ENCODE measurements around the gene TRIM3. TPM values are rescaled to one million over a fixed set of nuclear protein-coding genes. Genes with fewer than 3 reads are reported as not detected.

The TRIM3 gene
- total and polyA plus RNA-seq, 2 of the 8 experiments (the other 6 are each of a cell fraction or from before 2014, with no cell fraction given), result 10.7 to 14.3 TPM

DNA sequence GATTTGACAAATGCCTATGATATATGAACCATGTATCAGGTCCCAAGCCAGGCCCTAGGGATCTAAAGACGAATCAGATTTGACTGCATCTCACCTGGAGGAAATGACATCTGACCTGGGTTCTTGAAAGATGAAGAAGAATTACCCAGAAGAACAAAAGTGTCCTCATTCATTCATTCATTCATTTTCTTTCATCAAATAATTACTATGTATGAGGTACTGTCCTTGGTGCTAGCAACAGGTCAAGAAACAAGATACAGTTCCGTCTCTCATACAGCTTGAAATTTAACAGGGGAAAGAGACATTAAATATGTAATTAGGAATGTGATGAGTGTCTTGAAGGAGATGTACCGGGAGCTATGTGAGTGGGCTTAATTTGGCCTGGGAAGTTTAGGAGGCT lies 53.1 kb downstream of the TRIM3 start:
- FAIRE-seq (no peak), DNase-seq (ENCODE audit: low read depth in 1 of 2, low spot score in 2 of 2) (no peak)
- no peaks in the 10 kb centered on the region for H4K20me1 ChIP-seq (replicated peaks in 1 of 2; ENCODE audit: control insufficient read depth in 1 of 2, insufficient read depth in 2 of 2, low read length in 2 of 2)
- no peak overlapping the region for H2AK5ac ChIP-seq (ENCODE audit: low read depth, low read length)
- no peaks in the 10 kb centered on the region for H3K9me3 ChIP-seq (ENCODE audit: insufficient read depth in 2 of 2, low read depth in 1 of 2, low read length in 1 of 2)
- no peaks in the 10 kb centered on the region for H3K36me3 ChIP-seq (ENCODE audit: control insufficient read depth in 2 of 4, insufficient read depth in 4 of 4, low read length in 3 of 4)
- no peak overlapping the region for H3K18ac ChIP-seq (ENCODE audit: extremely low read depth, low read length)
- no peak overlapping the region for H3K4me2 ChIP-seq (ENCODE audit: insufficient read depth in 1 of 2, low read depth in 2 of 2, low read length in 2 of 2)
- H2BK20ac ChIP-seq (ENCODE audit: low read length), result no peak overlapping the region
- no peak overlapping the region for H3K4ac ChIP-seq (replicated peaks; ENCODE audit: insufficient read length, low read depth, low read length)
- H4K8ac ChIP-seq (ENCODE audit: extremely low read depth, insufficient read depth, low read length), result no peak overlapping the region
- H4K5ac ChIP-seq (ENCODE audit: insufficient read length, low read depth, low read length), result no peak overlapping the region
- WGBS, 2 experiments (ENCODE audit: extremely low coverage in 1 of 2, insufficient coverage in 1 of 2, insufficient read length in 1 of 2, insufficient replicate concordance in 2 of 2, low coverage in 1 of 2, low lambda C conversion rate in 2 of 2, missing lambda C conversion rate in 1 of 2), result 87% methylated on average over 3 of the region's 3 CpGs; no CpG with 5 or more reads in 1 of the 2 experiments
- H3K4me3 ChIP-seq (ENCODE audit: extremely low read depth in 1 of 4, insufficient read depth in 2 of 4, low read depth in 3 of 4, low read length in 4 of 4), result no peak overlapping the region
- H3K23ac ChIP-seq (ENCODE audit: insufficient read length), result no peak overlapping the region
- POLR2A ChIA-PET (ENCODE audit: partially characterized antibody), result no interaction called here
- 0 out of 2 replicates have a peak, but pooled peaks cover 2% of the 10 kb centered on the region for H3K79me1 ChIP-seq (ENCODE audit: low read depth, low read length)
- CTCF ChIA-PET (ENCODE audit: partially characterized antibody), result interaction anchor here (1.0 to 10.1 kb wide), 6 partner anchors 9 to 57 kb away, joined by 4 to 78 read pairs (median 4); partner anchors contain the start of gene HPX
- no peak overlapping the region for H3K9ac ChIP-seq (replicated peaks in 1 of 4; ENCODE audit: extremely low read depth in 1 of 4, low read depth in 3 of 4, low read length in 3 of 4)
- peaks cover 1 to 13% (median 7%) of the 10 kb centered on the region in 4 experiments for H3K27me3 ChIP-seq (replicated peaks in 1 of 4; ENCODE audit: control insufficient read depth in 3 of 4, extremely low read depth in 1 of 4, insufficient read depth in 3 of 4, low read length in 3 of 4)
- no peak overlapping the region for H2AFZ ChIP-seq (ENCODE audit: low read length)
- H3K14ac ChIP-seq (ENCODE audit: insufficient read length), result no peak overlapping the region
- TF ChIP-seq CHD1 (IDR thresholded peaks at IDR 0.05; ENCODE audit: low read depth, low read length), result no peak
- TF ChIP-seq ZNF274 (IDR thresholded peaks at IDR 0.05; ENCODE audit: borderline replicate concordance, extremely low read depth, low read length), result no peak
- TF ChIP-seq, protein P1, sequence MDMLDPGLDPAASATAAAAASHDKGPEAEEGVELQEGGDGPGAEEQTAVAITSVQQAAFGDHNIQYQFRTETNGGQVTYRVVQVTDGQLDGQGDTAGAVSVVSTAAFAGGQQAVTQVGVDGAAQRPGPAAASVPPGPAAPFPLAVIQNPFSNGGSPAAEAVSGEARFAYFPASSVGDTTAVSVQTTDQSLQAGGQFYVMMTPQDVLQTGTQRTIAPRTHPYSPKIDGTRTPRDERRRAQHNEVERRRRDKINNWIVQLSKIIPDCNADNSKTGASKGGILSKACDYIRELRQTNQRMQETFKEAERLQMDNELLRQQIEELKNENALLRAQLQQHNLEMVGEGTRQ (IDR thresholded peaks at IDR 0.05; ENCODE audit: low read length), result no peak
- no peak for TF ChIP-seq RXRA (IDR thresholded peaks at IDR 0.05; ENCODE audit: insufficient read depth, low read depth, low read length)
- no peak for TF ChIP-seq KDM5A (IDR thresholded peaks at IDR 0.05; ENCODE audit: low read length)
- TF ChIP-seq CREB1 (IDR thresholded peaks at IDR 0.05), result no peak
- TF ChIP-seq CHD2 (IDR thresholded peaks at IDR 0.05; ENCODE audit: low read length), result no peak
- TF ChIP-seq MAX (IDR thresholded peaks at IDR 0.05), result no peak
- no peak for TF ChIP-seq CEBPB (IDR thresholded peaks at IDR 0.05; ENCODE audit: low read depth, low read length)
- TF ChIP-seq BRCA1 (IDR thresholded peaks at IDR 0.05; ENCODE audit: low read depth, low read length), result no peak
- no peak for TF ChIP-seq GABPA (IDR thresholded peaks at IDR 0.05; ENCODE audit: borderline replicate concordance, insufficient read depth, low read length)
- no peak for TF ChIP-seq POLR2A (IDR thresholded peaks at IDR 0.05; ENCODE audit: control extremely low read depth in 1 of 2, low read depth in 2 of 2, low read length in 2 of 2)
- no peak for TF ChIP-seq TEAD4 (IDR thresholded peaks at IDR 0.05; ENCODE audit: low read depth, low read length)
- TF ChIP-seq SP1 (IDR thresholded peaks at IDR 0.05; ENCODE audit: low read depth, low read length), result no peak
- TF ChIP-seq TBP (IDR thresholded peaks at IDR 0.05; ENCODE audit: low read depth, low read length), result no peak
- TF ChIP-seq SP4 (IDR thresholded peaks at IDR 0.05; ENCODE audit: low read length), result no peak
- no peak overlapping the region for H2BK15ac ChIP-seq (ENCODE audit: low read length)
- peaks cover 3% of the 10 kb centered on the region; the same call in 1 of the 2 replicates for H3K23me2 ChIP-seq (ENCODE audit: low read depth, low read length)
- no peaks in the 10 kb centered on the region for H3K79me2 ChIP-seq (ENCODE audit: control insufficient read depth in 1 of 2, insufficient read depth in 2 of 2, low read length in 2 of 2)
- H4K91ac ChIP-seq (replicated peaks; ENCODE audit: insufficient read length, low read length), result no peak overlapping the region
- H3K27ac ChIP-seq (ENCODE audit: low read depth, low read length), result no peak overlapping the region
- peaks cover 2 to 5% (median 4%) of the 10 kb centered on the region in 4 experiments; a peak in 4 of 7 replicates for H3K4me1 ChIP-seq (replicated peaks in 1 of 4; ENCODE audit: control insufficient read depth in 3 of 4, insufficient read depth in 4 of 4, low read length in 3 of 4)
- H3K56ac ChIP-seq (replicated peaks; ENCODE audit: insufficient read length, low read depth, low read length), result no peak overlapping the region
- H2BK5ac ChIP-seq (ENCODE audit: low read depth, low read length), result no peak overlapping the region
- no peak overlapping the region for H2BK120ac ChIP-seq (replicated peaks; ENCODE audit: low read depth, low read length)
- H2BK12ac ChIP-seq (ENCODE audit: low read depth, low read length), result no peak overlapping the region

All from H1 (cell line).